ENCODE data around the gene GBF1.

GRCh38 chr10:102384606-102385429 is 139.5 kb downstream of the GBF1 start:
- TF ChIP-seq CTCF (IDR thresholded peaks at IDR 0.05; ENCODE audit: insufficient read depth, low read length): no peak
- TF ChIP-seq GABPA (IDR thresholded peaks at IDR 0.05; ENCODE audit: low read depth): no peak
- no peak for TF ChIP-seq POLR2AphosphoS5 (IDR thresholded peaks at IDR 0.05; ENCODE audit: low read depth)
